Neural cell (in vitro differentiated cells): ENCODE data around the gene HIPK2.

ENCODE experiments used
- CTCF ChIP-seq: fragments of 450-650 bp; IDR thresholded peaks from 2 replicates; pipeline ENCODE4 v1.5.1; 2014; ENCODE audit warnings: antibody characterized with exemption, mild to moderate bottlenecking, moderate library complexity; ENCODE audit not compliant: poor library complexity, severe bottlenecking
- EP300 ChIP-seq: fragments of 450-650 bp; conservative IDR thresholded peaks from 2 replicates; pipeline ENCODE4 v1.6.1; 2014; ENCODE audit warnings: antibody characterized with exemption, mild to moderate bottlenecking, moderate library complexity; ENCODE audit not compliant: poor library complexity, severe bottlenecking
- EZH2 ChIP-seq: fragments of 200-600, 300-800 bp; shearing (Covaris generic), sonication (generic); IDR thresholded peaks from 2 replicates; pipeline ENCODE4 v1.6.1; 2014; ENCODE audit warnings: antibody characterized with exemption, low read length, borderline replicate concordance, mild to moderate bottlenecking; ENCODE audit not compliant: insufficient read depth, poor library complexity, severe bottlenecking
- MXI1 ChIP-seq: fragments of 450-650 bp; conservative IDR thresholded peaks from 2 replicates; pipeline ENCODE4 v1.6.1; 2014; ENCODE audit warnings: antibody characterized with exemption, mild to moderate bottlenecking; ENCODE audit not compliant: poor library complexity, severe bottlenecking
- POLR2AphosphoS5 ChIP-seq: IDR thresholded peaks from 2 replicates; pipeline ENCODE4 v1.6.1; 2012
- RAD21 ChIP-seq: fragments of 450-650 bp; conservative IDR thresholded peaks from 2 replicates; pipeline ENCODE4 v1.6.1; 2014; ENCODE audit warnings: antibody characterized with exemption, mild to moderate bottlenecking, moderate library complexity
- REST ChIP-seq: IDR thresholded peaks from 2 replicates; pipeline ENCODE4 v1.6.1; 2012; ENCODE audit warnings: borderline replicate concordance
- SMC3 ChIP-seq: fragments of 450-650 bp; conservative IDR thresholded peaks from 2 replicates; pipeline ENCODE4 v1.6.1; 2014; ENCODE audit warnings: antibody characterized with exemption, mild to moderate bottlenecking, moderate library complexity; ENCODE audit not compliant: poor library complexity
- TAF1 ChIP-seq: IDR thresholded peaks from 2 replicates; pipeline ENCODE4 v1.6.1; 2012; ENCODE audit warnings: low read depth

- TF ChIP-seq CTCF (no peak), EZH2 (no peak), REST (no peak), EP300 (no peak), POLR2AphosphoS5 (no peak), TAF1 (no peak), RAD21 (no peak), SMC3 (no peak), MXI1 (no peak)
These were observed 210.8 kb downstream of the HIPK2 start for GRCh38 chr7:139566736-139567646.
